Tibial nerve (tissue), 4 donors: Measurements from ENCODE around the gene PIAS2.

Source experiments
- EP300 ChIP-seq, 2 donors: sonication (generic); formaldehyde crosslinking; IDR thresholded peaks; one replicate each; pipeline ENCODE4 v1.6.1; 2017; ENCODE audit warnings: antibody characterized with exemption in 2 of 2, mild to moderate bottlenecking in 1 of 2
- TF ChIP-seq, protein P1 (sequence below), 5 experiments: fragments of 200-600 bp in 3 of 5; fragments of 450-650 bp in 2 of 5; sonication (generic) in 3 of 5; IDR thresholded peaks; one replicate each; pipeline ENCODE4 v1.5.1; 2016 to 2019; ENCODE audit warnings: antibody characterized with exemption in 5 of 5, mild to moderate bottlenecking in 3 of 5, moderate library complexity in 2 of 5

DNA sequence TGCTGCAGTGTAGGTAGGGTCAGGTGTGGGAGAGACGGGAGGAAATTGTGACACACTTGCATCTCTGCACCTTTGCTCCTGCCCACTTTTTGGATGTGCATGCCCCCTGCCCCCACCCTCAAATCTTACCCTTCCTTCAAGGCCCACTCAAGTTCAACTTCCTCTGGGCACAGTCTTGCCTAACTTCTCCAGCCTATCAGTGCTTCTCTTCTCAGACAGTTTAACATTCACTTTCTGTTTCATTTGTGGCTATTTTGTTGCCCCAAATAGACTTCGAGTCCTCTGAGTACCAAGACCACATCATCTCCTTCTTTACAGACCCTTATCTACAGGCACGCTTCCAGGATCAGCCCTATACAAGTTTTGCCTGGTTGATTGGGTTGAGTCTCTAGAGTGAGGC, 163.1 kb downstream of the PIAS2 start:
- no peak for TF ChIP-seq EP300 (IDR thresholded peaks at IDR 0.05)
- TF ChIP-seq, protein P1, sequence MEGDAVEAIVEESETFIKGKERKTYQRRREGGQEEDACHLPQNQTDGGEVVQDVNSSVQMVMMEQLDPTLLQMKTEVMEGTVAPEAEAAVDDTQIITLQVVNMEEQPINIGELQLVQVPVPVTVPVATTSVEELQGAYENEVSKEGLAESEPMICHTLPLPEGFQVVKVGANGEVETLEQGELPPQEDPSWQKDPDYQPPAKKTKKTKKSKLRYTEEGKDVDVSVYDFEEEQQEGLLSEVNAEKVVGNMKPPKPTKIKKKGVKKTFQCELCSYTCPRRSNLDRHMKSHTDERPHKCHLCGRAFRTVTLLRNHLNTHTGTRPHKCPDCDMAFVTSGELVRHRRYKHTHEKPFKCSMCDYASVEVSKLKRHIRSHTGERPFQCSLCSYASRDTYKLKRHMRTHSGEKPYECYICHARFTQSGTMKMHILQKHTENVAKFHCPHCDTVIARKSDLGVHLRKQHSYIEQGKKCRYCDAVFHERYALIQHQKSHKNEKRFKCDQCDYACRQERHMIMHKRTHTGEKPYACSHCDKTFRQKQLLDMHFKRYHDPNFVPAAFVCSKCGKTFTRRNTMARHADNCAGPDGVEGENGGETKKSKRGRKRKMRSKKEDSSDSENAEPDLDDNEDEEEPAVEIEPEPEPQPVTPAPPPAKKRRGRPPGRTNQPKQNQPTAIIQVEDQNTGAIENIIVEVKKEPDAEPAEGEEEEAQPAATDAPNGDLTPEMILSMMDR (IDR thresholded peaks at IDR 0.05) = no peak
